IMR-90 (cell line): Measurements from ENCODE around the gene SRCAP. TPM values are rescaled to one million over a fixed set of nuclear protein-coding genes. Genes with fewer than 3 reads are reported as not detected.

Experiments used
- ATAC-seq: fragments of 200-7000 bp; cut with Tn5 transposase; 2 replicates; pipeline ENCODE4 v1.9.1; 2020; ENCODE audit warnings: low read depth, mild to moderate bottlenecking, moderate library complexity
- BruUV-seq: library from RNA; stranded (reverse); fragments of 400-500 nt; replicated peaks from 2 replicates; lab custom pipeline; 2021; lab: Mats Ljungman, UMichigan
- CTCF ChIA-PET: fragments of 300-600 bp; formaldehyde crosslinking; extraction: SDS; loops from one replicate; lab custom pipeline; 2021; ENCODE audit warnings: antibody characterized with exemption; lab: Yijun Ruan, JAX
- POLR2A ChIA-PET: fragments of 300-600 bp; sonication (Branson Sonifier 250); formaldehyde crosslinking; loops from one replicate; lab custom pipeline; 2022; ENCODE audit warnings: antibody characterized with exemption; ENCODE audit not compliant: unreplicated experiment; lab: Charles Lee
- DNase-seq: peaks from one replicate; pipeline ENCODE4 v3.0.0; 2013
- H2AFZ ChIP-seq: replicated peaks from 2 replicates; pipeline ENCODE3; 2013; ENCODE audit warnings: low read length, mild to moderate bottlenecking; ENCODE audit not compliant: poor library complexity
- H2AK5ac ChIP-seq: 2 replicates; pipeline ENCODE4 v1.6.1; 2013; ENCODE audit warnings: low read depth, low read length, inconsistent platforms
- H2AK9ac ChIP-seq: replicated peaks from 2 replicates; pipeline ENCODE3; 2013; ENCODE audit warnings: mild to moderate bottlenecking, low read depth, low read length, moderate library complexity; ENCODE audit not compliant: poor library complexity
- H2BK120ac ChIP-seq: 2 replicates; pipeline ENCODE4 v1.6.1; 2013; ENCODE audit warnings: low read depth, low read length, inconsistent platforms
- H2BK15ac ChIP-seq: 3 replicates; pipeline ENCODE4 v1.6.1; 2013; ENCODE audit warnings: low read depth, low read length, inconsistent platforms
- H2BK20ac ChIP-seq: 2 replicates; pipeline ENCODE4 v1.6.1; 2013; ENCODE audit warnings: low read depth, mild to moderate bottlenecking, inconsistent platforms, low read length, moderate library complexity
- H2BK5ac ChIP-seq: 2 replicates; pipeline ENCODE4 v1.6.1; 2013; ENCODE audit warnings: mild to moderate bottlenecking, low read depth, low read length, inconsistent platforms; ENCODE audit not compliant: poor library complexity, severe bottlenecking
- H3K14ac ChIP-seq: replicated peaks from 2 replicates; pipeline ENCODE4 v1.6.1; 2013; ENCODE audit warnings: low read depth, low read length, inconsistent platforms
- H3K18ac ChIP-seq: 2 replicates; pipeline ENCODE4 v1.6.1; 2013; ENCODE audit warnings: low read depth, low read length, control low read depth
- H3K23ac ChIP-seq: 2 replicates; pipeline ENCODE4 v1.6.1; 2013; ENCODE audit warnings: low read depth, low read length, inconsistent platforms
- H3K27ac ChIP-seq: 2 replicates; pipeline ENCODE4 v1.5.1; 2013; ENCODE audit warnings: mild to moderate bottlenecking, control low read depth, low read length; ENCODE audit not compliant: insufficient read depth
- H3K27me3 ChIP-seq: 2 replicates; pipeline ENCODE4 v1.6.1; 2013; ENCODE audit warnings: low read length; ENCODE audit not compliant: control insufficient read depth, insufficient read depth
- H3K36me3 ChIP-seq: 2 replicates; pipeline ENCODE4 v1.6.1; 2013; ENCODE audit warnings: low read length, mixed read lengths; ENCODE audit not compliant: control insufficient read depth, insufficient read depth
- H3K4ac ChIP-seq: 2 replicates; pipeline ENCODE4 v1.6.1; 2013; ENCODE audit warnings: low read depth, low read length, inconsistent platforms
- H3K4me1 ChIP-seq: 2 replicates; pipeline ENCODE4 v1.6.1; 2013; ENCODE audit warnings: low read length, mixed read lengths; ENCODE audit not compliant: control insufficient read depth, insufficient read depth
- H3K4me2 ChIP-seq: 2 replicates; pipeline ENCODE4 v1.6.1; 2013; ENCODE audit warnings: low read depth, mild to moderate bottlenecking, control low read depth, low read length, moderate library complexity
- H3K4me3 ChIP-seq: 2 replicates; pipeline ENCODE4 v1.5.1; 2013; ENCODE audit warnings: low read depth, mild to moderate bottlenecking, control low read depth, low read length, moderate library complexity; ENCODE audit not compliant: insufficient read depth
- H3K56ac ChIP-seq: 2 replicates; pipeline ENCODE4 v1.6.1; 2013; ENCODE audit warnings: low read length, inconsistent platforms; ENCODE audit not compliant: insufficient read depth; ENCODE audit errors: extremely low read depth
- H3K79me1 ChIP-seq, 2 experiments: 2 replicates each; pipeline ENCODE4 v1.6.1; 2013; ENCODE audit warnings: low read length in 2 of 2, inconsistent platforms in 1 of 2, low read depth in 1 of 2
- H3K9ac ChIP-seq: 2 replicates; pipeline ENCODE4 v1.6.1; 2013; ENCODE audit warnings: low read depth, low read length, control low read depth
- H3K9me1 ChIP-seq: 2 replicates; pipeline ENCODE4 v1.6.1; 2013; ENCODE audit warnings: low read length, inconsistent platforms; ENCODE audit not compliant: insufficient read depth
- H3K9me3 ChIP-seq: 2 replicates; pipeline ENCODE4 v1.6.1; 2013; ENCODE audit warnings: low read length; ENCODE audit not compliant: control insufficient read depth, insufficient read depth
- H4K20me1 ChIP-seq: 2 replicates; pipeline ENCODE4 v1.6.1; 2013; ENCODE audit warnings: low read length, inconsistent platforms; ENCODE audit not compliant: insufficient read depth
- H4K5ac ChIP-seq: 2 replicates; pipeline ENCODE4 v1.6.1; 2013; ENCODE audit warnings: mild to moderate bottlenecking, low read depth, low read length, control low read depth
- H4K8ac ChIP-seq, 2 experiments: 2 replicates each; pipeline ENCODE4 v1.6.1; 2013; ENCODE audit warnings: low read depth in 2 of 2, low read length in 2 of 2, control low read depth in 1 of 2, inconsistent platforms in 1 of 2
- H4K91ac ChIP-seq: 2 replicates; pipeline ENCODE4 v1.6.1; 2013; ENCODE audit warnings: low read depth, low read length, inconsistent platforms; ENCODE audit not compliant: insufficient read depth
- BHLHE40 ChIP-seq: fragments of 150-350 bp; IDR thresholded peaks from 2 replicates; pipeline ENCODE4 v1.6.1; 2016; ENCODE audit warnings: mild to moderate bottlenecking, low read depth, low read length
- CEBPB ChIP-seq: IDR thresholded peaks from 2 replicates; pipeline ENCODE4 v1.6.1; 2012; ENCODE audit warnings: low read depth, low read length, improper control_type of control experiment
- CHD1 ChIP-seq: IDR thresholded peaks from 2 replicates; pipeline ENCODE4 v1.6.1; 2012; ENCODE audit warnings: low read depth, low read length, improper control_type of control experiment
- FOS ChIP-seq: fragments of 150-350 bp; IDR thresholded peaks from 2 replicates; pipeline ENCODE4 v1.6.1; 2016; ENCODE audit warnings: low read depth, low read length
- MAFK ChIP-seq: IDR thresholded peaks from 2 replicates; pipeline ENCODE4 v1.6.1; 2012; ENCODE audit warnings: low read depth, low read length, improper control_type of control experiment
- MAZ ChIP-seq: IDR thresholded peaks from 2 replicates; pipeline ENCODE4 v1.6.1; 2012; ENCODE audit warnings: low read depth, mild to moderate bottlenecking, low read length, improper control_type of control experiment, moderate library complexity, borderline replicate concordance
- MXI1 ChIP-seq: IDR thresholded peaks from 2 replicates; pipeline ENCODE4 v1.6.1; 2012; ENCODE audit warnings: low read depth, mild to moderate bottlenecking, low read length, moderate library complexity, borderline replicate concordance
- NFE2L2 ChIP-seq: fragments of 150-350 bp; IDR thresholded peaks from 2 replicates; pipeline ENCODE4 v1.6.1; 2016; ENCODE audit warnings: low read depth, mild to moderate bottlenecking, low read length
- POLR2A ChIP-seq: IDR thresholded peaks from 2 replicates; pipeline ENCODE4 v1.6.1; 2012; ENCODE audit warnings: mild to moderate bottlenecking, low read depth, low read length
- RAD21 ChIP-seq: IDR thresholded peaks from 2 replicates; pipeline ENCODE4 v1.6.1; 2012; ENCODE audit warnings: low read length, improper control_type of control experiment
- RCOR1 ChIP-seq: IDR thresholded peaks from 2 replicates; pipeline ENCODE4 v1.6.1; 2012; ENCODE audit warnings: mild to moderate bottlenecking, low read length, improper control_type of control experiment; ENCODE audit not compliant: insufficient replicate concordance
- RFX5 ChIP-seq: IDR thresholded peaks from 2 replicates; pipeline ENCODE4 v1.8.0; 2012; ENCODE audit warnings: low read depth, mild to moderate bottlenecking, low read length, moderate library complexity
- SMC3 ChIP-seq: fragments of 150-350 bp; IDR thresholded peaks from 2 replicates; pipeline ENCODE4 v1.6.1; 2016; ENCODE audit warnings: low read depth, mild to moderate bottlenecking, antibody characterized with exemption, low read length, moderate library complexity
- WGBS, 2 experiments: methylation state at CpG; one replicate each; pipeline versions ENCODE4 v1.1.5 to v1.1.7; 2013; ENCODE audit warnings: missing lambda C conversion rate in 2 of 2; ENCODE audit not compliant: insufficient read length in 1 of 2; ENCODE audit errors: extremely low coverage in 2 of 2; 5-methylcytosine and 5-hydroxymethylcytosine counted together
- dilution Hi-C: fragments of 300-500 bp; cut with HindIII; formaldehyde crosslinking; loops from one replicate; pipeline ENCODE4 v1.14.3; 2018; ENCODE audit warnings: low sequenced_read_pairs; ENCODE audit not compliant: unreplicated experiment
- in situ Hi-C: fragments of 300-500 bp; cut with MboI; formaldehyde crosslinking; loops from 3 replicates; pipeline ENCODE4 v1.14.3; 2019; ENCODE audit warnings: low sequenced_read_pairs, inconsistent platforms, mixed read lengths
- intact Hi-C: fragments of 100-400 bp; cut with micrococcal nuclease; formaldehyde crosslinking; loops from 2 replicates; pipeline ENCODE4 v1.10.0; 2022
- polyA plus RNA-seq, 3 experiments: library from polyadenylated mRNA; depleted of rRNA; stranded (reverse); fragments of >200 nt; gene quantifications; 2 replicates each; pipeline ENCODE4 v1.2.3, GENCODE V29; 2012; ENCODE audit warnings: low replicate concordance in 1 of 3
- total RNA-seq: library from RNA; depleted of rRNA; stranded (reverse); fragments of >200 nt; gene quantifications from 2 replicates; pipeline ENCODE4 v1.2.3, GENCODE V29; 2012
- TF ChIP-seq, protein P1 (sequence below): conservative IDR thresholded peaks from 2 replicates; pipeline ENCODE4 v1.5.1; 2012; ENCODE audit warnings: mild to moderate bottlenecking, low read depth, low read length, improper control_type of control experiment
- TF ChIP-seq, protein P2 (sequence below): fragments of 150-350 bp; IDR thresholded peaks from 2 replicates; pipeline ENCODE4 v1.6.1; 2016; ENCODE audit warnings: low read depth, mild to moderate bottlenecking, low read length, moderate library complexity, borderline replicate concordance
- TF ChIP-seq, protein P3 (sequence below): fragments of 150-350 bp; IDR thresholded peaks from 2 replicates; pipeline ENCODE4 v1.6.1; 2017; ENCODE audit warnings: mild to moderate bottlenecking, antibody characterized with exemption, low read length, low read depth

Gene SRCAP
- total and polyA plus RNA-seq, 2 of the 4 experiments (the other 2 are of a cell fraction) = 4.5 to 8.2 TPM

DNA sequence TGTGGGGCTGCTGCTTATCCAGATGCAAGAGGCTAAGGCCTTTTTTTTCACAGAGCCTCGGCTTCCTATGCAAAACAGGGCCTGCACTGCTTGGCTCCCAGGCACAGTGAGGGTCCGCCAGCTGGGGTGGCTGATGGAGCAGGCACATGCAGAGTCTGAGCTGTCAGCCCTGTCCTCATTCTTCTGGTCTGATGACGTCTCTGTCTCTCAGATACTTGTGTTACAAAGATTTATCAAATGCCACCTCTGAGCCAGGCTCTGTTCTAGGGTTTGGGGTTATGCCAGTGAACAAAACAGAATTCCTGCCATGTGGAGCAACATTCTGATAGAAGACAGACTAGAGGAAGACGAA lies 67.9 kb downstream of the SRCAP start:
- no peak overlapping the region for H3K18ac ChIP-seq
- no TSS peak for BruUV-seq
- H3K27ac ChIP-seq = no peak overlapping the region
- H2AFZ ChIP-seq = no peak overlapping the region
- ChIA-PET CTCF (no interaction called here), POLR2A (no interaction called here)
- no peak overlapping the region for H2BK5ac ChIP-seq
- H3K4me3 ChIP-seq = no peak overlapping the region
- H4K8ac ChIP-seq = no peak overlapping the region
- H2AK5ac ChIP-seq = no peak overlapping the region
- H4K20me1 ChIP-seq = peaks cover 18% of the 10 kb centered on the region
- intact Hi-C loops (no loop called here), dilution Hi-C loops (no loop called here), in situ Hi-C loops (no loop called here)
- no peaks in the 10 kb centered on the region for H3K9me3 ChIP-seq
- H2BK15ac ChIP-seq = no peak overlapping the region
- WGBS, 2 experiments = 70% methylated on average over 2 of the region's 4 CpGs; no CpG with 5 or more reads in 1 of the 2 experiments
- H3K4me1 ChIP-seq = peaks cover 7% of the 10 kb centered on the region
- H3K14ac ChIP-seq = no peak overlapping the region
- H2BK120ac ChIP-seq = no peak overlapping the region
- no peaks in the 10 kb centered on the region for H3K27me3 ChIP-seq
- TF ChIP-seq FOS (no peak), SMC3 (no peak), RCOR1 (no peak), CEBPB (no peak), MXI1 (no peak), NFE2L2 (no peak), POLR2A (no peak), MAFK (no peak), BHLHE40 (no peak), CHD1 (no peak), RFX5 (no peak), MAZ (no peak), RAD21 (no peak)
- TF ChIP-seq, protein P1, sequence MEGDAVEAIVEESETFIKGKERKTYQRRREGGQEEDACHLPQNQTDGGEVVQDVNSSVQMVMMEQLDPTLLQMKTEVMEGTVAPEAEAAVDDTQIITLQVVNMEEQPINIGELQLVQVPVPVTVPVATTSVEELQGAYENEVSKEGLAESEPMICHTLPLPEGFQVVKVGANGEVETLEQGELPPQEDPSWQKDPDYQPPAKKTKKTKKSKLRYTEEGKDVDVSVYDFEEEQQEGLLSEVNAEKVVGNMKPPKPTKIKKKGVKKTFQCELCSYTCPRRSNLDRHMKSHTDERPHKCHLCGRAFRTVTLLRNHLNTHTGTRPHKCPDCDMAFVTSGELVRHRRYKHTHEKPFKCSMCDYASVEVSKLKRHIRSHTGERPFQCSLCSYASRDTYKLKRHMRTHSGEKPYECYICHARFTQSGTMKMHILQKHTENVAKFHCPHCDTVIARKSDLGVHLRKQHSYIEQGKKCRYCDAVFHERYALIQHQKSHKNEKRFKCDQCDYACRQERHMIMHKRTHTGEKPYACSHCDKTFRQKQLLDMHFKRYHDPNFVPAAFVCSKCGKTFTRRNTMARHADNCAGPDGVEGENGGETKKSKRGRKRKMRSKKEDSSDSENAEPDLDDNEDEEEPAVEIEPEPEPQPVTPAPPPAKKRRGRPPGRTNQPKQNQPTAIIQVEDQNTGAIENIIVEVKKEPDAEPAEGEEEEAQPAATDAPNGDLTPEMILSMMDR = no peak
- TF ChIP-seq, protein P2, sequence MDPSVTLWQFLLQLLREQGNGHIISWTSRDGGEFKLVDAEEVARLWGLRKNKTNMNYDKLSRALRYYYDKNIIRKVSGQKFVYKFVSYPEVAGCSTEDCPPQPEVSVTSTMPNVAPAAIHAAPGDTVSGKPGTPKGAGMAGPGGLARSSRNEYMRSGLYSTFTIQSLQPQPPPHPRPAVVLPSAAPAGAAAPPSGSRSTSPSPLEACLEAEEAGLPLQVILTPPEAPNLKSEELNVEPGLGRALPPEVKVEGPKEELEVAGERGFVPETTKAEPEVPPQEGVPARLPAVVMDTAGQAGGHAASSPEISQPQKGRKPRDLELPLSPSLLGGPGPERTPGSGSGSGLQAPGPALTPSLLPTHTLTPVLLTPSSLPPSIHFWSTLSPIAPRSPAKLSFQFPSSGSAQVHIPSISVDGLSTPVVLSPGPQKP = no peak
- TF ChIP-seq, protein P3, sequence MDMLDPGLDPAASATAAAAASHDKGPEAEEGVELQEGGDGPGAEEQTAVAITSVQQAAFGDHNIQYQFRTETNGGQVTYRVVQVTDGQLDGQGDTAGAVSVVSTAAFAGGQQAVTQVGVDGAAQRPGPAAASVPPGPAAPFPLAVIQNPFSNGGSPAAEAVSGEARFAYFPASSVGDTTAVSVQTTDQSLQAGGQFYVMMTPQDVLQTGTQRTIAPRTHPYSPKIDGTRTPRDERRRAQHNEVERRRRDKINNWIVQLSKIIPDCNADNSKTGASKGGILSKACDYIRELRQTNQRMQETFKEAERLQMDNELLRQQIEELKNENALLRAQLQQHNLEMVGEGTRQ = no peak
- H3K23ac ChIP-seq = no peak overlapping the region
- H4K91ac ChIP-seq = no peak overlapping the region
- H3K4ac ChIP-seq = no peak overlapping the region
- no peak overlapping the region for H3K56ac ChIP-seq
- peaks cover 70% of the 10 kb centered on the region for H3K36me3 ChIP-seq
- H3K9ac ChIP-seq = no peak overlapping the region
- H2AK9ac ChIP-seq = peak overlapping the region; percentile 19
- no peak overlapping the region for H3K4me2 ChIP-seq
- no peak for ATAC-seq
- H3K9me1 ChIP-seq = no peaks in the 10 kb centered on the region
- no peak for DNase-seq
- H4K5ac ChIP-seq = no peak overlapping the region
- H3K79me1 ChIP-seq = peaks cover 24 to 66% of the 10 kb centered on the region in 2 experiments
- no peak overlapping the region for H2BK20ac ChIP-seq
